OCI-LY1 (cell line): Measurements from ENCODE around the gene KCNMB2.

Experiments
- H2AFZ ChIP-seq: fragments of 200-600 bp; sonication (generic), shearing (Covaris generic); 2 replicates; pipeline ENCODE4 v1.6.0; 2014; ENCODE audit warnings: antibody characterized with exemption, mild to moderate bottlenecking, low read length
- H3F3A ChIP-seq: fragments of 200-600 bp; sonication (generic), shearing (Covaris generic); 2 replicates; pipeline ENCODE4 v1.6.0; 2014; ENCODE audit warnings: mild to moderate bottlenecking, antibody characterized with exemption, low read length, moderate library complexity; ENCODE audit not compliant: insufficient read depth
- H3K27ac ChIP-seq: fragments of 200-600 bp; sonication (generic); 2 replicates; pipeline ENCODE4 v1.5.1; 2014; ENCODE audit warnings: low read length, mixed run types, mild to moderate bottlenecking, low read depth; ENCODE audit not compliant: poor library complexity, severe bottlenecking
- H3K27me3 ChIP-seq: fragments of 200-600 bp; sonication (generic); 2 replicates; pipeline ENCODE4 v1.6.0; 2014; ENCODE audit warnings: antibody characterized with exemption, mild to moderate bottlenecking, low read length, moderate library complexity; ENCODE audit not compliant: insufficient read depth
- H3K36me3 ChIP-seq: fragments of 200-600 bp; sonication (generic); 2 replicates; pipeline ENCODE4 v1.6.1; 2014; ENCODE audit warnings: mild to moderate bottlenecking, antibody characterized with exemption, low read length, moderate library complexity, mixed read lengths; ENCODE audit not compliant: insufficient read depth
- H3K4me1 ChIP-seq: fragments of 200-600 bp; sonication (generic); 2 replicates; pipeline ENCODE4 v1.5.1; 2014; ENCODE audit warnings: mild to moderate bottlenecking, low read length, moderate library complexity; ENCODE audit not compliant: insufficient read depth, severe bottlenecking
- H3K4me2 ChIP-seq: fragments of 200-600 bp; sonication (generic), shearing (Covaris generic); 2 replicates; pipeline ENCODE4 v1.6.1; 2014; ENCODE audit warnings: low read length
- H3K4me3 ChIP-seq: fragments of 200-600 bp; sonication (generic); 2 replicates; pipeline ENCODE4 v1.5.1; 2014; ENCODE audit warnings: low read length, low read depth, mild to moderate bottlenecking, mixed read lengths; ENCODE audit not compliant: poor library complexity, severe bottlenecking
- H3K79me2 ChIP-seq: fragments of 200-600 bp; shearing (Covaris generic); 2 replicates; pipeline ENCODE4 v1.6.1; 2016; ENCODE audit warnings: mixed run types, low read length, mixed read lengths; ENCODE audit not compliant: insufficient read depth
- H3K9ac ChIP-seq: fragments of 200-600 bp; sonication (generic), shearing (Covaris generic); 2 replicates; pipeline ENCODE4 v1.6.1; 2014; ENCODE audit warnings: mild to moderate bottlenecking, low read length, mixed read lengths
- H3K9me2 ChIP-seq: fragments of 200-600 bp; sonication (generic), shearing (Covaris generic); 2 replicates; pipeline ENCODE4 v1.6.1; 2014; ENCODE audit warnings: low read depth, mild to moderate bottlenecking, low read length, mixed read lengths
- H3K9me3 ChIP-seq: fragments of 200-600 bp; shearing (Covaris generic); 2 replicates; pipeline ENCODE4 v1.6.1; 2014; ENCODE audit warnings: low read length, mixed read lengths
- H4K20me1 ChIP-seq: fragments of 200-600 bp; sonication (generic), shearing (Covaris generic); 2 replicates; pipeline ENCODE4 v1.6.0; 2016; ENCODE audit warnings: mild to moderate bottlenecking, low read length; ENCODE audit not compliant: insufficient read depth
- CTCF ChIP-seq: fragments of 200-600 bp; sonication (generic), shearing (Covaris generic); IDR thresholded peaks from 2 replicates; pipeline ENCODE4 v1.5.1; 2017; ENCODE audit warnings: mild to moderate bottlenecking, antibody characterized with exemption, low read length, moderate library complexity, mixed read lengths
- EZH2 ChIP-seq: fragments of 200-600 bp; sonication (generic), shearing (Covaris generic); IDR thresholded peaks from 2 replicates; pipeline ENCODE4 v1.8.0; 2017; ENCODE audit warnings: borderline replicate concordance, mixed run types, mild to moderate bottlenecking, antibody characterized with exemption, low read length, moderate library complexity, mixed read lengths

KCNMB2 gene

DNA sequence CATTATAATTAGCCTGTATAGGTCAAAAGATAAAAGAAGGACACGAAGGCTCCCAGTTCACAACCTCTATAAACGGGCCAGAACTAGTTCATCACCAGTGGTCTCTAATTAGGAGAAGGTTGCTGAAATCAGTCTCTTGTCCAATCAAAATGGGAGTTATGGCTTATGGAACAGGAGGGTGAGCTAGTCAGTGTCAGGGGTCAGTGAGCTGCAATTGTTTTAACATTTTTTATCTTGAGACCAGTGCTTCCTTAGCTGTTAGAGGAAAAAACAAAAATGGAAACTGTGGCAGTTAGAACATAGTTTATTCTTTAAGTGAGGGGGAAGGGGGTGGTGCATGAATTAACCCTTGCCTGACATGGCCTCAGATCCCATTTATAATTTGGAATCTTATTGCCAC is 141.7 kb downstream of the KCNMB2 start:
- H3K9me2 ChIP-seq, result no peaks in the 10 kb centered on the region
- H4K20me1 ChIP-seq, result no peaks in the 10 kb centered on the region
- no peak overlapping the region for H3K9ac ChIP-seq
- H3K27me3 ChIP-seq, result 0 out of 2 replicates have a peak, but pooled peaks cover 3% of the 10 kb centered on the region
- H3K27ac ChIP-seq, result no peak overlapping the region
- no peaks in the 10 kb centered on the region for H3K36me3 ChIP-seq
- TF ChIP-seq CTCF (no peak), EZH2 (no peak)
- H3K4me1 ChIP-seq, result no peaks in the 10 kb centered on the region
- H2AFZ ChIP-seq, result no peak overlapping the region
- H3K4me2 ChIP-seq, result no peak overlapping the region
- H3K4me3 ChIP-seq, result no peak overlapping the region
- H3F3A ChIP-seq, result no peaks in the 10 kb centered on the region
- no peaks in the 10 kb centered on the region for H3K9me3 ChIP-seq
- H3K79me2 ChIP-seq, result no peaks in the 10 kb centered on the region

GRCh38 chr3:178680037-178680436 is 143.8 kb downstream of the KCNMB2 start:
- Histone ChIP-seq H3K4me1 (no peaks in the 10 kb centered on the region), H3K4me2 (no peak overlapping the region)

GRCh38 chr3:178680489-178680888 is 144.3 kb downstream of the KCNMB2 start:
- Histone ChIP-seq H2AFZ (no peak overlapping the region), H3K4me1 (no peaks in the 10 kb centered on the region), H3K4me2 (no peak overlapping the region), H3F3A (no peaks in the 10 kb centered on the region), H4K20me1 (no peaks in the 10 kb centered on the region), H3K36me3 (no peaks in the 10 kb centered on the region), H3K79me2 (no peaks in the 10 kb centered on the region), H3K9me2 (no peaks in the 10 kb centered on the region), H3K27me3 (0 out of 2 replicates have a peak, but pooled peaks cover 3% of the 10 kb centered on the region), H3K9me3 (no peaks in the 10 kb centered on the region), H3K27ac (no peak overlapping the region), H3K4me3 (no peak overlapping the region), H3K9ac (no peak overlapping the region)
- TF ChIP-seq CTCF (no peak), EZH2 (no peak)

More at GRCh38 chr3:178680037-178680436, 143.8 kb downstream of the KCNMB2 start:
- no peak for TF ChIP-seq EZH2
- no peaks in the 10 kb centered on the region for H3K9me2 ChIP-seq
- no peaks in the 10 kb centered on the region for H3F3A ChIP-seq
- H3K4me3 ChIP-seq, result no peak overlapping the region
- no peaks in the 10 kb centered on the region for H3K36me3 ChIP-seq
- H3K27me3 ChIP-seq, result 0 out of 2 replicates have a peak, but pooled peaks cover 3% of the 10 kb centered on the region
- no peak overlapping the region for H3K9ac ChIP-seq
- H3K79me2 ChIP-seq, result no peaks in the 10 kb centered on the region
- no peak overlapping the region for H3K27ac ChIP-seq
- H4K20me1 ChIP-seq, result no peaks in the 10 kb centered on the region
- H2AFZ ChIP-seq, result no peak overlapping the region
- no peaks in the 10 kb centered on the region for H3K9me3 ChIP-seq

GRCh38 chr3:178684881-178685590 is 148.8 kb downstream of the KCNMB2 start:
- H3K79me2 ChIP-seq, result no peaks in the 10 kb centered on the region
- H4K20me1 ChIP-seq, result no peaks in the 10 kb centered on the region
- no peaks in the 10 kb centered on the region for H3K4me1 ChIP-seq
- no peaks in the 10 kb centered on the region for H3K36me3 ChIP-seq
- H3K27me3 ChIP-seq, result no peaks in the 10 kb centered on the region
- H3K27ac ChIP-seq, result no peak overlapping the region
- no peak overlapping the region for H2AFZ ChIP-seq
- H3F3A ChIP-seq, result no peaks in the 10 kb centered on the region
- H3K9ac ChIP-seq, result no peak overlapping the region
- no peak overlapping the region for H3K4me3 ChIP-seq
- TF ChIP-seq EZH2, result no peak
- no peak overlapping the region for H3K4me2 ChIP-seq
- no peaks in the 10 kb centered on the region for H3K9me2 ChIP-seq
- H3K9me3 ChIP-seq, result no peaks in the 10 kb centered on the region
